GM21526 (cell line): ENCODE measurements around the gene TMEM150A.
"Not testable (repeated sequence)": the region's sequence is repeated elsewhere in the genome, so short reads cannot be mapped to it uniquely, and the experiment has no call there.

Source experiments
- ATAC-seq: cut with Tn5 transposase; IDR thresholded peaks from one replicate; pipeline ENCODE4 v1.9.1; 2021; ENCODE audit warnings: moderate library complexity; ENCODE audit not compliant: unreplicated experiment, low FRiP score

TMEM150A gene, protein sequence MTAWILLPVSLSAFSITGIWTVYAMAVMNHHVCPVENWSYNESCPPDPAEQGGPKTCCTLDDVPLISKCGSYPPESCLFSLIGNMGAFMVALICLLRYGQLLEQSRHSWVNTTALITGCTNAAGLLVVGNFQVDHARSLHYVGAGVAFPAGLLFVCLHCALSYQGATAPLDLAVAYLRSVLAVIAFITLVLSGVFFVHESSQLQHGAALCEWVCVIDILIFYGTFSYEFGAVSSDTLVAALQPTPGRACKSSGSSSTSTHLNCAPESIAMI

DNA sequence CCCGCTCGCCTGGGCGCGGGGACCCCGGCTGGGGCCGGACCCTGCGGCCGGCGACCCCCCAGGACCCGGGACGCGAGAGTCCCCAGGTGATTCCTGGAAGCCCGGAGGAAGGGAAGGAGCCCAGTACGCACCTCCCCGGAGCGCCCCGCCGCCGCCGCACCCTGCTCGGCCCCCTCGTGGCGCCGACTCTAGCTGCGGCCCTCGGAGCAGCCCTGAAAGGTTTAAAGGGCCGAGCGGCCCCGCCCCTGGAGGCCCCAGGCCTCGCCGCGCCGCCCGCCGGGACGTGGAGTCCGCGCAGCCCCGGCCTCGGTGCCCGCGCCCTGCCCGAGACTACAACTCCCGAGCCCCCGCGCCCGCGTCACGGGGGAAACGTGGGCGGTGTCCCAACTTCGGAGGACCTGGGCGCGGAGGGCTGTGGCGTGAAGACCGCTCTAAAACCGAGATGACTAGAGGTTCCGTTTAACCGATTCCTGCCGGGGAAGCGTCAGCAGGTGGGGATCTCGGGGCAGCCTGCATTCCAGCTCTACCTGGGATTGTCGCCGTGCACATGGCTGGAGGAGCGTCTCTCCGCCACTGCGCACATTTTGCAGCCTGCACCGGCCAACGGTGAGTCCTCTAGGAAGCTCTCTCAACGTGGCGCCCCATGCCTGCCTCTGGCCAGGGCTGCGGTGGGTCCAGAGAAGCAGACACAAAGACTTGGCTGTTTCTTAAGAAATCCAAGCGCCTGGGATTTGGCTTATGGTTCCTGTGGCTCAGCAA, at the start of gene TMEM150A:
TSS of gene TMEM150A (minus strand) at position 223 of the 759 bp plus-strand sequence. CDS start 750 bp downstream, outside the sequence.
- ATAC-seq: peak; percentile 88

DNA sequence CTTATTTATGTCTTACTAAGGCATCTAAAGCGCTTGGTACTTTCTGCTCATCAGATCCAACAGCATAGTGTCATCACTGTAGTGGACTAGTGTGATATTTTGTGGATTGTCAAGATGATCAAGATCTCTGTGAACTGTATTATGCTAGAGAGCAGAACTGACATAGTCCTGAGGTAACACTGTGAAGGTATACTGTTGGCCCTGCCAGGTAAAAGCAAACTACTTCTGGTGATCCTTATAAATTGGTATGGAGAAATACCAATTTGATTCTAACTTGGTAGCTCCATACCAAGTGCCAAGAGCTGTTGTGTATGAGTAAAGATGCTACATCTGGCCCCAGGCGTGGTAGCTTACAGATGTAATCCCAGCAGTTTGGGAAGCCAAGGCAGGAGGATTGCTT, 49.6 kb upstream of the TMEM150A start:
- ATAC-seq: no peak

DNA sequence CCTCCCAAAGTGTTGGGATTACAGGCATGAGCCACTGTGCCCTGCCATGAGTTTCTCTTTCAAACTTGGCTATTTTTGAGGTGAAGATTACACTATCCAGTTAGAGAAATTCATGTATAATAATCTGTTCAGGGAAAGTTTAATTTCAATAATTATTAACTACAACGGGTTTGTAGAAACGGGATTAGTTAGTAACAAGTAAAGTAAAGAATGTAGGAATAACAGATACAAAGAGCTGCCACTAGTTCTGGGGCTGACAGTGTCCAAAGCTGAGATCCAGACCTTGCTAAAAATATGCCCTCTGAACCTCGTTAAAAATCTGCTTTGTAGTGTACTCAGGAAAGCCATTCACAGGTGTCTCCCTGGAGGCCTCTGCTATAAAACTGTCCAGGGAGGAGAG, 48.6 kb upstream of the TMEM150A start:
- no peak for ATAC-seq

DNA sequence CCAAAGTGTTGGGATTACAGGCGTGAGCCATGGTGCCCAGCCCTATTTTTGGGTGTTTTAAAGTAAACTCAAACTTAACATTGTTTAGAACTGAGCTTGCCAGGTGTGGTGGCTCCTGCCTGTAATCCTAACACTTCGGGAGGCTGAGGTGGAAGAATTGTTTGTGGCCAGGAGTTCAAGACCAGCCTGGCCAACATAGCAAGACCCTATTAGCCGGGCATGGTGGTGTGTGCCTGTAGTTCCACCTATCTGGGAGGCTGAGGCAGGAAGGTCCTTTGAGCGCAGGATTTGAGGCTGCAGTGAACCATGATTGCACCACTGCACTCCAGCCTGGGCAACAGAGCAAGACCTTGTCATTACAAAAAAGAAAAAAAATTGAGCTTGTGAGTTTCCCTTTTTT, 48.0 kb upstream of the TMEM150A start:
- no peak for ATAC-seq

DNA sequence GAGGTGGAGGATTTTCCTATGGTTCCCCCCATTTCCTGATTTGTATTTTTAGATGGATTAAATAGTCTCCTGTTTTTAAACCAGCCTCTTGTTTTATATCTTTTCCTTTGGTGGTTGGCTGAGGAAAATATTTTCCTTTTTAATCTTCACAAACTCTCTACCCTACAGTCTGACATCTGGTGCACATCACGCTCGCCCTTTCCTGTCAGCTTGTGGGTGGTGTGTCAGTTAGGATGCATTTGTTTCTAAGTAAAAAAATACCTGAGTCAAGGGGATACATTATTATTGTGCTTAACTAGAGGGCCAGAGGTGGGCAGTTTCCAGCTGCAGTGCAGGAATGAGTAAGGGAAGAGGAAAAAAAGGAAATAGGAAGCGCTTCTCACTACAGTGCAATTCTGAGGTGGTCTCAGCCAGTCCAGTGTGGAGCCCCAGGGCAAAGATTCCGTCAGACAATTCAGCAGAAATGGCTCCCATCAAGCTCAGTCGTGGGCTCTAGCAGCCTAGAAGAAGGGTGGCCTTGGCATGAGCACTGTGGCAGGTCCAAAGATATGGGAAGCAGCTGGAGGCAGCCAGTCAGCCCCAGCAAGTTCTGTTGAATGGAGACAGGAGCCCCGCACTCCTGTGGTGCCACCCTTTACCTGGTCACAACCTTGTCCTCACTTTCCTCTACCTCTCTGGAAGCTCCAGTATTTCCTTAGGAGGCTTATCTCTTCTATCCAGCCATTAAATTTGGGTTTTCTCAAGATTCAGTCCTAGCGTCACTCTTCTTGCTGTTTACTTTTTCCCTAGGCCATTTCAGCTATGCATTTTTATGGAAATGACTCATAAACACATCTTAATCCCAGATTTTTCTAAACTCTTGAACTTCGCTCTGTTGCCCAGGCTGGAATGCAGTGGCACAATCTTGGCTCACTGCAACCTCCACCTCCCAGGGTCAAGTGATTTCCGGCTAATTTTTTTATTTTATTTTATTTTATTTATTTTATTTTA, 47.0 kb upstream of the TMEM150A start:
- ATAC-seq: no peak

DNA sequence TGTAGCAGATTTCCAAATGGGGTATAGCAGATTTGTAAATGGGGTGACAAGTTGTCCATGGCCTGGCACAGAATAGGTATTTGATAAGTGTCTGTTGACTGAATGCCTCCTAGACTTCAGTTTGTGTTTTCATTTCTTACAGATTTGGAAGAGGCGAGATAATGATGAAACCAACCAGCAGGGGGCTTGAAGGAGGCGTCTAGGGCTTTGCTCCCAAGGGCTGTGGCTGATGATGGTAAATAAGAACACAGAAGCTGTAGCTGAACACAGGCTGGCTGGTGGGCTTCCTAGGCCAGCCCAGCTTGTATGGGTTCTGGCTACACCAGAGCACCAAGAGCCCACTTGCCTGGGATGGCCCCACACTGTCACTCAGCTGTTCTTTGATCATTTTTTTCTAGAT, 46.1 kb upstream of the TMEM150A start:
- no peak for ATAC-seq

DNA sequence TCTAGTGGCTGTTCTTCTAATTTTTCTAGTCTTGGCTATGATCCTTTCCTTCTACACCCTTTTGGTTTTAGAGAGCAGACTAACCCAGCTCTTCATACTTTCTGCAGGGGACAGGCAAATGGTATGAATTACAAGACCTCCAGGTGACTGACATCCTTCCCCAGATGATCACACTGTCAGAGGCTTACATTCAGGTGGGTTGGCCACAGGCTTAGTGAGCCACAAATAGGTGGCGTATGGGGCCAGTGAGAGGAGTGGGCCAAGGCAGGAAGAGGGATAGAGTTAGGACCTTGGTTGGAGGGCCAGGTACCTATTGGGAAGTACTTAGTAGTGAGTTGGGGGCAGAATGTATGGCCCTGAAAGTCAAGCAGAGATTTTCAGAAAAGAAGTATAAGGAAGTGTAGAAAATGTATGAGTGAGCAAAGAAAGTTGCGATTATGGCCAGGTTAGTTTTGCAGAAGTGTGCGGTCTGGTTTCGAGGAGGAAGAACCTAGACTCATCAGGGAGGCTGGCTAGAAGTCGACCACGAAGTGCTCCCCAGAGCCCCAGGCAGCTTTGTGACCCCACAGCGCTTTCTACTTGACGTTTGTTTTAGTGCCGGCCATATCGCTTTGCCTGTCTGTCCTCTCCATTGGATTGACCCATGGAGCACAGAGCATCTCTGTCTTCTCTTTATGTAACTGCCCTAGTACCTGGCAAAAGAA, 45.5 kb upstream of the TMEM150A start:
- peak; percentile 64 for ATAC-seq

DNA sequence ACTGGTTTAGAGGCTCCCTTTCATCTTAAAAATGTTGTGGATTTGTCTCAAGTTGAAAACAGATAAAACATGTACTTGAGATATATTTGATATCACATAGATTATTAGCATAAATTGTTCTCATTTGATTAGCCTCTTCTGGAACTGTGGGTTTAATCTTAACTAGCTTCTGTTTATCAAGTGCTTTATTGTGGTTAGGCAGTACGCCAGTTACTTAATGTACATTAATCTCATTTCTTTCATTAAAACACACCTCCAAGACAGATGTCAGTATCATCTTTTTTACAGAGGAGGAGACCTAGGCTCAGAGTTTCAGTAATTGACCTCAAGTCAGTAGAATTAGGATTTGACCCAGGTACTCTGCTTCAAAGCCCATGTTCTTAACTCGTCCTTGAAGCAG, 43.7 kb upstream of the TMEM150A start:
- no peak for ATAC-seq

DNA sequence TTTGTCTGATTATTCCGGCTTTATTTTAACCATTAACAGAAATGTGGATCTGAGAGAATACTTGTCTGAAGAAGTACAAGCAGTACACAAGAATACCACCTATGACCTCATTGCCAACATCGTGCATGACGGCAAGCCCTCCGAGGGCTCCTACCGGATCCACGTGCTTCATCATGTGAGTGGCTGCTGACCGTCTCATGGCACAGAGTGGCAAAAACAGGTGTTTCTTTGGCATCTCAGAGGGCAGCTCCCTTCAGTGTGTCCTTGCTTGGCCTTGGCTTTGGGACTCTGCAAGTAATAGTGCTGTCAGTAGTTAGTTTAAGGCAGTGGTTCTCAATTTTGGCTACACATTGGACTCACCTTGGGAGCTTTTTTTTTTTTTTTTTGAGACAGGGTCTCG, 42.4 kb upstream of the TMEM150A start:
- ATAC-seq: no peak

DNA sequence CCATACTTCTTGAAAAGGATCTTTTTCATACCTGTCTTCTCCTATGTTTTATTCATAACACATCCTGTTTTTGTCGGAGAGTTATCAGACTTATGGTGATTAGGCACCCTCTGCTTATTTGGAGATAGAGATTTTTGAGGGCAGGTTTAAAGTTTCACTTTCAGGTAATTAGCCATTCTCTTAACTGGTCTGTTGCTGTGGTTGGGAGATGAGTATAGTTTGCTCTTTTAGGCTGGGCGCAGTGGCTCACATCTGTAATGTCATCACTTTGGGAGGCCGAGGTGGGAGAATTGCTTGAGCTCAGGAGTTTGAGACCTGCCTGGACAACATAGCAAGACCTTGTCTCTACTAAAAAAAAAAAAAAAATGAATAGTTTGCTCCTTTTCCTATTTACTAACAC, 40.2 kb upstream of the TMEM150A start:
- ATAC-seq: peak; percentile 74

DNA sequence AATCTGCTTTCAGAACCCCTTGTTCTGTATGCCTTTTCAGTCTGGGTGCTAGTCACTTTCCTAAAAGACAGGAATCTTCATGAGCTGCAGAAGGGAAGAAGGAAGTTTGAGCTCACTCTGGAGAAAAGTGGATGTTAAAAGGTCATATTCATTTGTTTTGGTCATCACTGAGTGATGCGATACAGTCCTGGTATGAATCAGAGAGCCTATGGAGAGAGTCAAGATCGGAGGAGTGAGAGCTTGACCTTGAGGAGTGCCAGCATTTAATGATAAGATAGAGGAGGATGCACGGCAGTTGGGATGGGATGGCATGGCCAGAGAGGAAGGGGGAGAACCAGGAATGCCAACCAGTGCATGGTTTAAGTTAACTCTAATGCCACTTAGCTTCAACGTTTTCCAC, 33.1 kb upstream of the TMEM150A start:
- ATAC-seq: no peak

DNA sequence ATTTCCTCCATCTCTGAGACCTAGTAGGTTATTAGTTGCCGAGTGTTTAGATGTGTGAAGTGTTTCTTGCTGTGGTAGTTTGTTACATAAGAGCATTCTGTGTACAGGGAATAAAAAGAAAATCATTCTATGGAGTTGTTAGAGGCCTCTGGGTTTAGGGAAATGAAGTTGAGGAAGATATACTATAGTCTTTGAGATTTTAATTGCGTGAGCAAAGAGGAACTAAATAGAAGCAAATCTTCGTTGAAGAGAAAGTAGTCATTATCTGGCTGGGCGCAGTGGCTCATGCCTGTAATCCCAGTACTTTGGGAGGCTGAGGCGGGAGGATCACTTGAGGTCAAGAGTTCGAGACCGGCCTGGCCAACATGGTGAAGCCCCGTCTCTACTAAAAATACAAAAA, 32.5 kb upstream of the TMEM150A start:
- no peak for ATAC-seq

DNA sequence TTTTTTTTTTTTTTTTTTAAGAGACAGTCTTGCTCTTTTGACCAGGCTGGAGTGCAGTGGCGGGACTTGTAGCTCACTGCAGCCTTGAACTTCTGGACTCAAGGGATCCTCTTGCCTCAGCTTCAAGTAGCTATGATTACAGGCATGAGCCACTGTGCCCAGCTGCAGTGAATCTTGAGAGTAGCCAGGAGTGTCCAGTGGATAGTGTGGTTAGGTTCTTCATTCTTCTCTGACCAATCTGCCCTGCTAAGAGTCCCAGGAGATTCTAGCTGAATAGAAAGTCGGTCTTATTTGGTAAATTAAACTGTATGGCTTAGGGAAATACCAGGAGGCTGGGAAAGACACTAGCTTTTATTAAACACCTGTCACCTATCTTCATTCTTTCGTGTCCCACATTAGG, 28.8 kb upstream of the TMEM150A start:
- no peak for ATAC-seq

DNA sequence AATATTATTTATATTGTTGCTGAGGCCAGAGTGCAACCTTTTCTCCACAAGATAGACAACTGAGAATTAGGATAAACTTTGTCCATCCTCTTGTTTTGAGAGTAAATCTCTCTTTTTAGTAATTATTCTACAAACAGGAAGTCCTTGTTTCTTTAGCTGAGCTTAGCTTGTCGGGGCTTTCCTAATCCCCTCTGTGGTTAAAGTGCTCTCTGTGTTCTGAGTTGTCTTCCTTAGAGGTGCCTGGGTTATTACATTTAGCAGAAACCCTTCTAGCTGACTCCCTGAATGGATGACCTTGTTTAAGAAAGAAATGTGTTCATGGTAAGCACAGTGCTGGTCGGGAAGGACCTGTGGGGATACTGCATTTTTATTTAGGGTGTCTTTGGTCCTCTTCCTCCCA, 26.2 kb upstream of the TMEM150A start:
- ATAC-seq: no peak

DNA sequence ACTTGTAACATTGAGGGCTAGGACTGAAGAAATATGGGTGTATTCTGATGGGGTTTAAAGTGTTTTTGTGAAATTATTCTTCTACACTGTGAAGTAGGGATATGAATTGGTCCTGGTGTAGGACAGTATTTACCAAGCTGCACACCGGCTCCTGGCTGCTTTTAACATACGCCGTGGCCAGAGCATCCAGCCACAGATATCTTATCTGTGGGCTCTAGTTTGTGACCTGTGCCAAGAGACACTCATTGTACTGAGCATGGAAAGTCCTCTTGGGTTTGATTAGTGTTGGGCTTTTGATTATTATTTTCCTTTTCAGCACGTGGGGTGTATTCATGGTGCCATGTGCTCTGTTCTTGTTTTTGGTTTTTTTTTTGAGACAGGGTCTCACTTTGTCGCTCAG, 21.5 kb upstream of the TMEM150A start:
- ATAC-seq: no peak

DNA sequence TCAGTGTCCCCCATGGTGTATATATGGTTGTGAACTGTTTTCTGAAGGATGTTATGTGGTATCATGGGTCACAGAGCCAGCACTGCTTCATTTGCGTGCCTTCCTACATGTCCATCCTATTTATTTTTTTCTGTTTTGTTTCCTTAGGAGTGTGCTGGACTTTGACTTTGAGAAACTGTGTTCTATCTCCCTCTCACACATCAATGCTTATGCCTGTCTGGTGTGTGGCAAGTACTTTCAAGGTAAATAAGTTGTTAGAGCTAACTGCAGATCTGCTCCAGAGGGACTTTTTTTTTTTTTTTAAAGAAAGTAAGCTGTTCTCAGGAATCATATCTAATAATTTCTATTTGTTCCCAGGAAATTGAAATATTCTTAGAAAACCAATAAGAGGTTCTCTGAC, 18.8 kb upstream of the TMEM150A start:
- ATAC-seq: no peak

DNA sequence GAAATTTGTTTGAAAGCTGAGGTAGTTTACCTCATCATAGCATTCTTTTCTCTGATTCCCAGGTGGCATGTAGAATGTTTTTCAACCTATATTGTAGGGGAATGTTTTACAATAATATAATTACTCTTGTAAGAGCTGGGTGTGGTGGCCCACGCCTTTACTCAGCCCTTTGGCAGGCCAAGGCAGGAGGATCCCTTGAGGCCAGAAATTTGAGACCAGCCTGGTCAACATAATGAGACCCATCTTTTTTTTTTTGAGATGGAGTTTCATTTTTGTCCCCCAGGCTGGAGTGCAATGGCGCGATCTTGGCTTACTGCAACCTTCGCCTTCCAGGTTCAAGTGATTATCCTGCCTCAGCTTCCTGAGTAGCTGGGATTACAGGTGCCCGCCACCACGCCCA, 17.1 kb upstream of the TMEM150A start:
- no peak for ATAC-seq

DNA sequence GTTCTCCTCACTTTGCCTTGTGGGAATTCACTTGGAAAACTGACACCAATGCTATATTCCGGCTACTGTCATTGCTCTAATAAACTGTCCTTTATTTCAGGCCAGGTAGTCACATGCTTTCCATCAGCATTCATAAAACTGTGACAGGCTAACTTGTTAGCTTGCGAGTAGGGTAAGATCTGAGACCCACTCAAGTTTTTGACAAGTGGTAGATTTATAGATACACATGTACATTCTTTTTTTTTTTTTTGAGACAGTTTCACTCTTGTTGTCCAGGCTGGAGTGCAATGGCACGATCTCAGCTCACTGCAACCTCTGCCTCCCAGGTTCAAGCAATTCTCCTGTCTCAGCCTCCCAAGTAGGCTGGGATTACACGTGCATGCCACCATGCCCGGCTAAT, 15.2 kb upstream of the TMEM150A start:
- ATAC-seq: not testable (repeated sequence)

DNA sequence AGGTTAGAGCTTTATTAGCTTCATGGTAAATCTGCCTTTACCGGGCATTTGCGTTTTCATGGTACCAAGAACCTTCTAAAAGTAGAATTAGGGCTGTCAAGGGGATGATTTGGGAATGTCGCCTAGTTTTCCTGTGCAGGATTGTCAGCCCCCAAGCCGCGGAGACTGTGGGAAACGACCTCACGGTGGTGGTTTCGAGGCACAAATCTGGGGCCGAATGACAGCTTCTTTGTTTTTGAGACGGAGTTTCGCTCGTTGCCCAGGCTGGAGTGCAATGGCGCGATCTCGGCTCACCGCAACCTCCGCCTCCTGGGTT, 12.9 kb upstream of the TMEM150A start:
- no peak for ATAC-seq

DNA sequence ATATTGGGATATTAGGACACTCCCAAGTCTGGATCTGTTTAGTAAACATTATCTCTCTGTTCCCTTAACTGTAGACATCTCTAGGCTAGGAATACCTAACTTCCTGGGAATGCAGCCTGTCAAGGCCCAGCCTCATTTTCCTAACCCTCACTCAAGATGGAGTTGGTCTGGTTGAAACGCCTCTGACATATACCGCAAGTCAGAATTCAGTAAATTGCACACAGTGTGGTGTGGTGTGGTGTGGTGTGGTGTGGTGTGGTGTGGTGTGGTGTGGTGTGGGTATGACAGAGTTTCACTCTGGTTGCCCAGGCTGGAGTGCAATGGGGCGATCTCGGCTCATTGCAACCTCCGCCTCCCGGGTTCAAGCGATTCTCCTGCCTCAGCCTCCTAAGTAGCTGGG, 12.3 kb upstream of the TMEM150A start:
- not testable (repeated sequence) for ATAC-seq
